Ecto neural progenitor cell (in vitro differentiated cells): ENCODE measurements around the gene OOSP3.
"Not testable (repeated sequence)": the region's sequence is repeated elsewhere in the genome, so short reads cannot be mapped to it uniquely, and the experiment has no call there.

Source experiments
- DNase-seq: peaks from one replicate; pipeline ENCODE4 v3.0.0-alpha.2; 2018; ENCODE audit warnings: low spot score

The OOSP3 gene

DNA sequence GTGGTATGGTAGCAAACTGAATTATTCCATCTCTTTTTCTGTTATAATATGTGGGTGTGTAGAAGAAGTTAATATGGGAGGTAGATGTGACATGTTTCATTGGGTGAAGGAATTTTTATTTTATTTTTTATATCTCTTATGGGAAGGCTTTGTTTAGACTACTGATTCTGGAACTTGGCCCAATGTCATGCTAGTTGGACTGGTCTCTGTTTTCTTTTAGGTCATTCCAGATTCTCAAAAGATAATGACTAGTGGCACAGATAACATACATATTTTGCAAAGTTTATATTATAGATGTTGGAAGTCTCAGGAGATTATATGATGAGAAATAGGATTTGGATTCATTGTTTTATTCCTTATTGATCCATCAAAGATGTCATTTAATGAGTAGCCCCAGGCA lies 1.3 kb upstream of the OOSP3 start:
- no peak for DNase-seq

DNA sequence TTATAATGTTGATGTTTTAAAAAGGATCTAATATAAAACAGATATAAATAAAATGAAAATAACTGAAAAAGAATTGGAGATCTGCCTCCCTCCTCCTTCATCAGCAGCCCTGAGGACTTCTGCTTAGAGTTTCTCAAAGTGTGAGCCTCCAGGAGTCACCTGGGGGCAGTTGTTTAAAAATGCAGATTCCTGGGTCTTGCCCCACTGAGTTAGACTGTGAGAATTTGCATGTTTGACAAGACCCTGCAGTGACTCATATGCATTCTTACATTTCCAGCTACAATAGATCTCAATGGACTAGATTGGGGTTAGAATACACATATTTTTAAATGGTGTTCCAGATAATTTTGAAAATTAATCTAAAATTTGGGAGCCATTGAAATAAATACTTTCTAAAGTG lies 798 bp upstream of the OOSP3 start:
- no peak for DNase-seq

DNA sequence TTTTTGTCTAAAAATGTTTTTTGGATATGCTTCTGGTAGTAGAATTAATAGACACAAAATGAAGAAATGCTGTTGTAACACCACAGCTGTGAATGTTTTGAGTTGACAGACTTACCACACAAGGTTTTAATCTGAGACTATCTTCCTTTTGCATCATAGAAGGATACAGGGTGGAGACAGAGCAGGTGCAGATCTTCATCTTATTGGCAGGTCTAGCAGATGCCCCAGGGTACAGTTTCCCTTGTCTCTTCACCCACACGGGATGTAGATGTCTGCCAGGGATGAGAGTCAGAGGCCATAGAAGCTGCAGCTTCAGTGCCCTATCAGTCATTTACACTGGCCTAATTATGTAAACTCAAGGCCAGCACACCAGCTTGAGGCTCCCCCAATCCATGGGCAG lies 985 bp downstream of the OOSP3 start:
- no peak for DNase-seq

DNA sequence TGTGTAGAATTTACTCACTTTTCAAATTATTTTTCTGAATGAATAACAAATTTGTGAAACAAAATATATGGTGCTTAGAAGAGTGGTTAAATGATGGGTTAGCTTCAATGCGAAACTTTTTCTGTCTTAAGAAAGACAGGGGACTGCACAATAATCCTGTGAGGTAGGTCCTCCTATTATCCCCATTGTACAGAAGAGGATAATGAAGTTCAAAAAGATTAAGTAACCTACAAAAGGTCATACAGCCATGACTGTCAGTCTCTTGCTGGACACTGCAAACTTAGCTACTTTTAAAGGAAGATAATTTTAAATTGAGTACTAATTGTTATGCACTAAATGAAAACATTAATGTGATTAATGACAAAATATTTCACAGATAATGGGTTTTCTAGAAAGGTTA lies 5.0 kb downstream of the OOSP3 start:
- DNase-seq, result no peak

DNA sequence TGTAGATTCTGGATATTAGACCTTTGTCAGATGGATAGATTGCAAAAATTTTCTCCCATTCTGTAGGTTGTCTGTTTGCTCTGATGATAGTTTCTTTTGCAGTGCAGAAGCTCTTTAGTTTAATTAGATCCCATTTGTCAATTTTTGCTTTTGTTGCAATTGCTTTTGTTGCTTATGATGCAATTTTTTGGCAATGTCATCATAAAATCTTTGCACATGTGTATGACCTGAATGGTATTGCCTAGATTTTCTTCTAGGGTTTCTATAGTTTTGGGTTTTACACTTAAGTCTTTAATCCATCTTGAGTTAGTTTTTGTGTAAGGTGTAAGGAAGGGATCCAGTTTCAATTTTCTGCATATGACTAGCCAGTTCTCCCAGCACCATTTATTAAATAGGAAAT lies 8.6 kb downstream of the OOSP3 start:
- DNase-seq, result not testable (repeated sequence)

DNA sequence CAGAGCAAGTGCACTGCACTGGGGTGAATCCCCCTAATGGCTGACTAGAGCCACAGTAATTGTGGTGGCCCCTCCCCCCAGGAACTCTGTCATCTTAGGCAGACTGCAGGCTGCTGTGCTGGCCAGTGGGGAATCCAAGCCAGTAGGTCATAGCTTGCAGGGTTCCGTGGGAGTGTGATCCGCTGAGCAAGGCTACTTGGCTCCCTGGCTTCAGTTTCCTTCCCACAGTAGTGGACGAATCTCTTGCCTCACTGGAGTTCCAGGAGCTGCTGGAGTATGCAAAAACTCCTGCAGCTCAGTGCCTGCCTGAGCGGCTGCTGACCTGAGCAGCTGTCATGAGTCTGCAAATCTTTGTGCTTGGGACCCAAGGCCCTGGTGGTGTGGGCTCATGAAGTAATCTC lies 13.2 kb downstream of the OOSP3 start:
- peak; percentile 59 for DNase-seq

DNA sequence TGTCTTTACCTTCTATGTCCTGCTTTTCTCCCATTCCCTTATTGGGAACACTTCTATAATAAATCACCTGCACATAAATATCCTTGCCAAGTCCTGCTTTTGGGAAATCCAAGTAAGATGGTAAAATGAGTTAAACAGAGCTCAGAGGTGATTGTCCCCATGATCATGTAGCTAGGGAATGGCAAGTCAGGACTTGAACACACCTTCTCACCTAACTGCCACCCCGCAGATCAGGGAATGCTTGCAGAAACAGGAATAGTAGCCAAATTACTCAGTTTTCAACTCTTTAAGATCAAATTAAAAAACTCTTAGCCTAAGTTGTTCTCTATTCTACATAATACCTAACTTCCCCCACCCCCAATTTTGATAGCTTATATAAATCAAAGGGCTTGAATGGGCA lies 16.0 kb downstream of the OOSP3 start:
- no peak for DNase-seq

DNA sequence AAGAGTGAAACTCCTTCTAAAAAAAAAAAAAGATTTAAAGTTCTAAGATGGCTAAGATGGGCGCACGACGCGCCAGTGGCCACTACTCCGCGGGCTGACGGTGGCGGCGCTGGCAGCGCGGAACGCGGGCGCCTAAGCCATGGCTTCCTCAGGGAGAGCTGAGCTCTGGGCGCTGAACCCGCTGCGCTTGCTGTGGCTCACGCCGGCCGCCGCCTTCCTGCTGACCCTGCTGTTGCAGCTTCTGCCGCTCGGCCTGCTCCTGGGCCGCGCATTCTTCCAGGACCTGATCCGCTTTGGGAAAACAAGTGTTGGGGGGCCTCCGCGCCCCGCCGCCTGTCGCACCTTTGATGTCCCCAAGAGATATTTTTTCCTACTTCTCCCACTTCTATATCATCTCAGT lies 19.5 kb downstream of the OOSP3 start:
- no peak for DNase-seq

DNA sequence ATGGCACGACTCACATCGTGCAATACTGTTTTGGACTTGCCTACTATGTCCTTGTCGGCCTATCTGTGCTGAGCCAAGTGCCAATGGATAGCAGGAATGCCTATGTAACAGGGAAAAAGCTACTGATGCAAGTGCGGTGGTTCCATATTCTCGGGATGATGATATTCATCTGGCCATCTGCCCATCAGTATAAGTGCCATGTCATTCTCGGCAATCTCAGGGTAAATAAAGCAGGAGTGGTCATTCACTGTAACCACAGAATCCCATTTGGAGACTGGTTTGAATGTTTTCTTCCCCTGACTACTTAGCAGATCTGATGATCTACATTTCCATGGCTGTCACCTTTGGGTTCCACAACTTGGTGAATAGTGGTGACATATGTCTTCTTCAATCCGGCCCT lies 20.1 kb downstream of the OOSP3 start:
- DNase-seq, result no peak

DNA sequence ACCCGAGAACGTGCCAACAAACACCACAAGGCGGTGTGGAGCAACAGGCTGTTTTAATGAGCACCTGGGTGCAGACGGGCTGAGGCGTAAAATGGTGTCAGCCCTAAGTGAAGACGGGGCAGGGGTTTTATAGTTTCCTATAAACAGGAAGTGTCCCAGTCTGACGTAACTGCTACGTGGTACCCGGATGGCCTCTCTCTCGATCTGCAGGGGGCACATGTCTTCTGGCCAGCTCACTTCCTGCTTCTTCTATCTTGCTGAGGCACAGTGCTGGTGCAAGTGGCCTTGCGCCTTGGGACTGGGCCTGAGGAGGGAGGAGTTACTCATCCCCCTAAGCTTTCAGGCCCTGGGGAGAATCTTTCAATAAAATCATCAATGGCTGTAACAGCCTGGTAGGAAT lies 20.9 kb downstream of the OOSP3 start:
- no peak for DNase-seq

DNA sequence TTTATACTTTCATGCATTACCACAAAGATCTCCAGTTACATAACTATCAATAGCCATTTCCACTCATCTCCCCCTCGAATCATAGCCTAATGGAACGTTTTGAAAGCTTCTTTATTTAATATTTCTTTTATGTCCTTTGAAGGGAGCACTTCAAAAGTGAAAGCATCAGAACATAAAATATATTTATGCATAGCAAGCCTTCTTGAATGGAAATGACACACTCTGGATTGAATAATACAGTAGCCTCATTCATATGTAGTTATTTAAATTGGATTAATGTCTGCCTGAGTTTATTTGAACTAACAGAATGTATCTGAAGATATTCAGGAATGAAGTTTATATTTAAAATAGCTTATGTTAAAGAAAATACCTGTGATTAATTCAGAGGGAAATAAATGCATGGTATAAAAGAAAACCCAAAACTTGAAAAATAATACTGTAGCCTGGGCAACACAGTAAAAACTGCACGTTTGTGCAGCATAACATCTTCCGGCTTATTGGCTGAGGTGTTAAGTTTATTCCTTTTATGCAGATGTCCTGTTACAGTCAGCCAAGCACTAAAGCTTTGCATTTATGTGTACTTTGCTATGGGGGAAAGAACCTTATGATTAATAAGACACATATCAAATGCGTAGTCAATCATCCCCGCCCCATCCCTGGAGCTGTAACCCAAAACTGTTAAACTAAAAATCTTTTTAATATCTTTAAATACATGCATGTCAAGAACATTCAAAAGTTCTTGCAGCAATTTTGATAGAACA lies 22.0 kb downstream of the OOSP3 start:
- DNase-seq, result no peak

DNA sequence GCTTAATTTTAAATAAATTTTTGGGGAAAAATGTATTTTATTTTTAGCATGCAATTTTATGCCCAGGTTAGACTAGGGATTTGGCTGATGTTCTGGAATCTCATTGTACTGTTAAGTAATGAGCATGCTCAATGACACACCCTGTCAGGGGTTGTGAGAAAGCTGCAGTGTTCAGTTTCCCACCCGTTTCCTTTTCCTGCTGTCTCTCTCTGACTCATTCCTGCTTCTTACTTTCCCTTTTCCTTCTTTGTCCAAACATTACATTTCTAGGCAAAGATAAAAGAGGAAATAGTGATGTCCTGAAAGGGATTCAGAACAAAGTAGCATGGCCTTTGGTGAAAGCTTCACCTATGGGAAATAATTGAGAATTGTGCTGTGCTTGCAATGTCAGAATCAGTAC lies 22.7 kb downstream of the OOSP3 start:
- DNase-seq, result no peak

DNA sequence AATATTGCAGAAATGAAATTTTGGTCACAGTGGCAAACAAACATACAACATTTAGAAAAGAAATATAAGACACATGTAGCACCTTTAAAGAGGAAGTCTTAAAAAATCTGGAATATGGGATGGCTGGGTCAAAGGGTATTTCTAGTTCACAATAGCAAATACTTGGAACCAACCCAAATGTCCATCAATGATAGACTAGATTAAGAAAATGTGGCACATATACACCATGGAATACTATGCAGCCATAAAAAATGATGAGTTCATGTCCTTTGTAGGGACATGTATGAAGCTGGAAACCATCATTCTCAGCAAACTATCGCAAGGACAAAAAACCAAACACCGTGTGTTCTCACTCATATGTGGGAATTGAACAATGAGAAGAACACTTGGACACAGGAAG lies 25.0 kb downstream of the OOSP3 start:
- DNase-seq, result not testable (repeated sequence)

DNA sequence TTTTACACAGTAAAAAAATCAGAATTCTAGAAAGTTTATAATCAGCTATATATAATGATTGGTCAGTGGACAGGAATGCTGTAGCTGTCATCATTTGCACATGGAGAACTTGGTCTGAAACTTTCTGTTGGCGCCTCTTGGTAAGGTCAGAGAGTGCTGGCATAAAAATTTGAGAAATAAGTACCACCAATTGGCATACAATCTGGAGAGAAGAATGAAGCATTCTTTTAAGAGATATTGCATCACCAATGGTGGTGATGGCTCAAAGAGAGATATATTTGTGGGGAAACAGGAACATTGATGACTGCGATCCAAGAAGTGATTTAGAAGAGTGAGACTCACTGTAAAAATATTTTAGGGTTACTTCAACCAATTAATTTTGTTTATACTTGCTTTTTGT lies 39.9 kb downstream of the OOSP3 start:
- DNase-seq, result no peak

DNA sequence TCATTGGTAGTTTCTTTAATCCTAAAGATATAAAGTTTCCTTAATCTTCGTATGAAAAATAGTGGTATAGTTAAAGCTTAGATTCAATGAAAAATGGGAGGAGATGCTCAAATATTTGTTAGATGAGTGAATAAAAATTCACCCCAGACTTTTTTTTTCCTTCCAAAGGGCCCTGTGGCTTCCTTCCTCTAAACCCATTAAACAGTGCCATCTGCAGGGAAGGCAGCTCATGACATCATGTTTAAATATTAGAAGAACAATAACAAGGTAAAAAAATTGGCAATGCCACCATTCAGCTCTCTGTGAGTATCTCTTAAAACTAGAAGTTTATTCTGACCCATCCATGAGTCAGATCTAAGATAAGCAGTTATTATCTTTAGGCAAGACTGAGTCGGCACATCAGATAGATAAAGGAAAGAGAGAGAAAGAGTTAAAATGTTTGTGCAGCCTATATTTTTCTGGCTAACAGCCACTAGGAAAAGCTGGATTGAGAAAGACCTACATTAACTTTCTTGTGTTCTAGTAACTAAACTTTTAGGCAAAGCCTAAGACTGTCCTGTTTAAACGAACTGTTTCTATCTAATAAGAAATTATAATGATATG lies 40.5 kb downstream of the OOSP3 start:
- DNase-seq, result no peak

DNA sequence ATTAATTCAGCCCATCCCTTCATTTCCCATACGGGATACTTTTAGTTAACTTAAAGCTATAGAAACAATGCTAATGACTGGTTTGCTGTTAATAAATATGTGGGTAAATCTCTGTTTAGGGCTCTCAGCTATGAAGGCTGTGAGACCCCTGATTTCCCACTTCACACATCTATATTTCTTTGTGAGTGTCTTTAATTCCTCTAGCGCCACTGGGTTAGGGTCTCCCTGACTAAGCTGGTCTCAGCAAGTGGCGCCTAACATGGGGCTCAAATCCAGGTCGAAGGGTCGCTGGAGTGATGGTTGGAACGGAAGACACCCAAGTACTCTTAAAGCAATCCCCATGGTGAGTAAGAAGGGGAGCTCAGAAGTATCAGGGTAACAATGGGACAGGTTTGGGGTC lies 45.2 kb downstream of the OOSP3 start:
- no peak for DNase-seq

DNA sequence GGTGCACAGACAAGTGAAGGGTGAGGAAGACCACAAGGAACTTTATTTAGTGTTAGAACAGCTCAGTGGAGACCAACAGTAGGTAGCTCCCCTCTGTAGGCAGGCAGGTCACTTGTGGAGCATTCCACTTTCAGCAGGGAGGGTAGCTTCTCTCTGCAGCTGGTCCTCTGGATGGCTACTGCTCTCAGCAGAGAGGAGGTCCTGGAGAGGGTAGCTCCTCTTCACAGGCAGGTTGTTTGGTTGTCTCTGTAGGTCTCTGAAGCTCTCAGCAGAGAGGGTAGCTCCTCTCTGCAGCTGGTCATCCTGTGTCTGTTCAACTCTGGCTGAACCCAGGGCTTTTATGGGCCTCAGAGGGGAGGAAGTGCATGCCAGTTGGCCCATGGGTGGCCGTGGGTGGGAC lies 53.1 kb downstream of the OOSP3 start:
- DNase-seq, result no peak

DNA sequence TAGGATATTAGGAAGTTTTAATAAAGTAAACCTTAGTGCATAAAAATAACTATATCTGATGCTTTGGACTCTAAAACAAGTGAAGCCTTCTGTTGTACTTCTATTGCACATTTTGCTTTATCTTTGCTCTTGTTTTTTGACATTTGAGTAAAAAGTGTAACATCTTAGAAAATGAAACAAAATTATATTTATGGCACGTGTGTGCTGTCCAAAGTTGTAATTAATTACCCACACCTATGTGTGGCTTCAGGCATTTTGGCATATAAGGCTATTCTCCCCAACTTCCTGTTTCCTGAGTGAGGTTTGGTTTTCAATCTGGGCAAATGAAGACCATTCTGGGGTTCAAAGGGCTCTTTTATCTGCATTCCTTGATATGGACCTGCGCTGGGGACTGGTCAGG lies 59.5 kb downstream of the OOSP3 start, which contains the start of gene OOSP1:
TSS of gene OOSP1 (plus strand) at position 301 of the 400 bp plus-strand sequence. CDS start at position 324, 23 bp downstream.
- no peak for DNase-seq

DNA sequence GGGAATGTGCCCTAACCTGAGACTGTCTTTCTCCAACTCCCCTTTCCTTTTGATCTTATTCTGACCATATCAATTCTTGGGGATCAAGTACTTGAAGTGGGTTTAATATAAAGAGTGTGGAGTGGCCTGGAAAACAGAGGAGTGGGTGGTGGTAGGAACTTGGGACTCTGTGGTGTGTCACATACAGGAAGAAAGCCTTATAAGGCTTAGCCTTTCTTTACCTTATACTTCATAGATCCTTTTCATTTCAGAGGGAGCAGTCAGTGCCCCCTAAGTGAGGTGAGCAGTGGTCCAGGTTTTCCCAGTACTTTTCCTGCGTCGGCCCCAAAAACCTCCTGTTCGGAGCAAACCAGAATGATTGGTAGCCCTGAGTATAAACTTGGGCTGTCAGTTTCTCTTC lies 60.1 kb downstream of the OOSP3 start:
- DNase-seq, result no peak

DNA sequence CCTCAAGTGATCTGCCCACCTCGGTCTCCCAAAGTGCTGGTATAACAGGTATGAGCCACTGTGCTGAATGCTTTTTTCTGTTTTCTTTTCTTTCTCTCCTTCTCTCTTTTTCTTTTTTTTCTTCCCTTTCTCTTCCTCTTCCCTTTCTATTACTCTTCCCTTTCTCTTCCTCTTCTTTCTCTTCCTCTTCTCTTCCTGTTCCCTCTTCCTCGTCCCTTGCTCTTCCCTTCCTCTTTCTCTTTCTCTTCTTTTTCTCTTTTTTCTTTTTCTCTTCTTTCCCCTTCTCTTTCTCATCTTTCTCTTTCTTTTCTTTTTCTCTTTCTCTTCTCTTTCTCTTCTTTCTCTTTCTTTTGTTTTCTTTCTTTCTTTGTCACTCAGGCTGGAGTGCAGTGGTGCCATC lies 60.9 kb downstream of the OOSP3 start:
- DNase-seq, result no peak

DNA sequence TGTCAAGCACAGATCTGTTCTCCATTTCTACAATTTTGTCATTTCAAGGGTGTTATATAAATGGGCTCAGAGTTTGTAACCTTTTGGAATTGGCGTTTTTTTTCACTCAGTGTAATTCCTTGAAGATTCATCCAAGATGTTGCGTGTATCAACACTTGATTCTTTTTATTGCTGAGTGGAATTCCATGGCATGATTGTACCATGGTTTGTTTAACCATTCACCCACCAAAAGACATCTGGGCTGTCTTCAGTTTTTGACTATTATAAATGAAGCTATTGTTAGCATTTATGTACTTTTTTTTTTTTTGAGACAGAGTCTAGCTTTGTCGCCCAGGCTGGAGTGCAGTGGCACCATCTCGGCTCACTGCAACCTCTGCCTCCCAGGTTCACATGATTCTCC lies 62.5 kb downstream of the OOSP3 start:
- no peak for DNase-seq

DNA sequence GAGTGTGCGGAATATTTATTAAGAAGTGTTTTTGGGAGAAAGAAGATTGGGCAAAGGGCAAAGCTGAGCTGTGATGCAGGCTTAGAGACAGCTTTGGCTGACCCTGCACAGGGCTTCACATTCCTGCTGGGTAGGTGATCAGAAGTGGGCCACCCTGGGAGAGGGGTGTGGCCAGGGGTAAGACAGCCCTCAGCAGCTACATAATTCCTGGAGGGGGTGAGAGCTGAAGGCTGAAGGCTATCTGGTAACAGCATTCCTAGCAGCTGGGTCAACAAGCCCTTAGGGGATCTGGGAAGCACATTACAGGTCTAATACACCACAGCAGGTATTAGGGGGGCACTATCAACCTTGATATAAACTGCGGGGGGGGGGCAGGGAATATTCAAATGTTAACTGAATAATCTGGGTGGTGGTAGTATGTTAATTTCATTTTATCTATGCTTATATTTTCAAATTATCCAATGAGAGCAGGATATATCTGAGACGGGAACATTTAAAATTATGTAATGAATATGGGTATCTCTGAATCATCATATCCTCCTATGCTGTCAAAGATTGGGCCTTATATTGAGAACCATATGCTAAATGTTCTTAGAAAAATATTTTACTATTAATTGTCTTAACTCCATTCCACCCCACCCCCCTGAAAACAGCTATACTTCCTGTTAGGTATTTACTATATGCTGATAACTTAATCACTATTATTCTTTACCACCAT lies 65.6 kb downstream of the OOSP3 start:
- DNase-seq, result no peak

DNA sequence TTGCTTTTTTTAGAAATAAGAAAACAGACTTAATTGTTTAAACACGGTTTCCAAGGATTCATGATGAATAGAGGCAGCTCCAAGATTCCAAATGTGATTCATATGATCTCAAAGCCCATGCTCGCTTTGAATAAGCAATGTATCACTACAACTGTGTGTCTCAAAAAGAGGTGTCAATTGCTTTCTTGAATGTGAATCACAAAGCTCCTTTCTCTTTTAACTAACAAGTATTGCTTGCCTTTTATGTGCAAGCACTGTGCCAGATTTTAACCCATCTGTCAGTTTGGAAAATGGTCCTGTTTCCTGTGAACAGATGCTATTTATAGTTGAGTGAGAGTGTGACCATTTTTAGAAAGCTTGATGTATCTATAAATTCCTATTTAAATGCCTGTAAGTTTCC lies 66.1 kb downstream of the OOSP3 start:
- DNase-seq, result no peak
